ENCODE data around the gene NUP160.
"Not testable (repeated sequence)": the region's sequence is repeated elsewhere in the genome, so short reads cannot be mapped to it uniquely, and the experiment has no call there.

NUP160 gene

GRCh38 chr11:47843361-47844055, 4.6 kb downstream of the NUP160 start:
- no peaks in the 10 kb centered on the region for H3K27me3 Mint-ChIP-seq
- ATAC-seq (no peak), DNase-seq (no peak)
- no peak overlapping the region for H3K27ac Mint-ChIP-seq
- no peak overlapping the region for H3K4me3 Mint-ChIP-seq
- H3K9me3 Mint-ChIP-seq, result no peaks in the 10 kb centered on the region
- peaks cover 25% of the 10 kb centered on the region for H3K4me1 Mint-ChIP-seq

- no peak overlapping the region for H3K4me3 Mint-ChIP-seq
- ATAC-seq (no peak), DNase-seq (no peak)
- no peak overlapping the region for H3K27ac Mint-ChIP-seq
- H3K27me3 Mint-ChIP-seq, result no peaks in the 10 kb centered on the region
- H3K4me1 Mint-ChIP-seq, result peaks cover 25% of the 10 kb centered on the region
- no peaks in the 10 kb centered on the region for H3K9me3 Mint-ChIP-seq
Observed at GRCh38 chr11:47842749-47843148, 5.4 kb downstream of the NUP160 start.

GRCh38 chr11:47837929-47838328, 10.2 kb downstream of the NUP160 start:
- Mint-ChIP-seq H3K4me3 (no peak overlapping the region), H3K27ac (no peak overlapping the region), H3K4me1 (peaks cover 9% of the 10 kb centered on the region), H3K9me3 (no peaks in the 10 kb centered on the region), H3K27me3 (no peaks in the 10 kb centered on the region)
- ATAC-seq (no peak), DNase-seq (no peak)

- Mint-ChIP-seq H3K27me3 (no peaks in the 10 kb centered on the region), H3K4me1 (peaks cover 9% of the 10 kb centered on the region), H3K27ac (no peak overlapping the region), H3K4me3 (no peak overlapping the region), H3K9me3 (no peaks in the 10 kb centered on the region)
- ATAC-seq, result no peak
- no peak for DNase-seq
Observed at GRCh38 chr11:47837292-47837691, 10.9 kb downstream of the NUP160 start.

GRCh38 chr11:47830013-47830412, 18.1 kb downstream of the NUP160 start:
- not testable (repeated sequence) for ATAC-seq, H3K9me3 Mint-ChIP-seq, H3K4me3 Mint-ChIP-seq, H3K27me3 Mint-ChIP-seq, DNase-seq, H3K27ac Mint-ChIP-seq
- peaks cover 28% of the 10 kb centered on the region for H3K4me1 Mint-ChIP-seq

GRCh38 chr11:47828284-47828683, 19.9 kb downstream of the NUP160 start:
- H3K27ac Mint-ChIP-seq, result peak overlapping the region in 1 of 2 donors; percentile 54
- no peak for ATAC-seq
- H3K9me3 Mint-ChIP-seq, result no peaks in the 10 kb centered on the region
- H3K4me3 Mint-ChIP-seq, result no peak overlapping the region
- H3K27me3 Mint-ChIP-seq, result no peaks in the 10 kb centered on the region
- peaks cover 23% of the 10 kb centered on the region for H3K4me1 Mint-ChIP-seq
- DNase-seq, result no peak

- not testable (repeated sequence) for H3K27me3 Mint-ChIP-seq, H3K27ac Mint-ChIP-seq, H3K9me3 Mint-ChIP-seq
Observed at GRCh38 chr11:47822664-47823063, 25.5 kb downstream of the NUP160 start.

GRCh38 chr11:47819743-47820142, 28.4 kb downstream of the NUP160 start:
- Mint-ChIP-seq H3K4me1 (no peaks in the 10 kb centered on the region), H3K27ac (no peak overlapping the region), H3K9me3 (no peaks in the 10 kb centered on the region), H3K4me3 (no peak overlapping the region), H3K27me3 (no peaks in the 10 kb centered on the region)
- no peak for DNase-seq
- ATAC-seq, result no peak

More at GRCh38 chr11:47822664-47823063, 25.5 kb downstream of the NUP160 start:
- H3K4me1 Mint-ChIP-seq, H3K4me3 Mint-ChIP-seq, ATAC-seq, DNase-seq: not testable (repeated sequence)

- ATAC-seq, result no peak
- no peaks in the 10 kb centered on the region for H3K27me3 Mint-ChIP-seq
- DNase-seq, result no peak
- H3K9me3 Mint-ChIP-seq, result no peaks in the 10 kb centered on the region
- peaks cover 13% of the 10 kb centered on the region for H3K4me1 Mint-ChIP-seq
- no peak overlapping the region for H3K4me3 Mint-ChIP-seq
- no peak overlapping the region for H3K27ac Mint-ChIP-seq
Observed at GRCh38 chr11:47800759-47801158, 47.4 kb downstream of the NUP160 start.

GRCh38 chr11:47797633-47798032, 50.5 kb downstream of the NUP160 start:
- Mint-ChIP-seq H3K4me3 (no peak overlapping the region), H3K27me3 (no peaks in the 10 kb centered on the region), H3K4me1 (peaks cover 13% of the 10 kb centered on the region), H3K27ac (peak overlapping the region; percentile 44 to 62), H3K9me3 (no peaks in the 10 kb centered on the region)
- ATAC-seq, result peak; percentile 100
- peak; percentile 39 to 65 for DNase-seq

- H3K27me3 Mint-ChIP-seq, result no peaks in the 10 kb centered on the region
- H3K4me1 Mint-ChIP-seq, result no peaks in the 10 kb centered on the region
- no peak for DNase-seq
- no peak overlapping the region for H3K4me3 Mint-ChIP-seq
- no peak overlapping the region for H3K27ac Mint-ChIP-seq
- no peak for ATAC-seq
- H3K9me3 Mint-ChIP-seq, result no peaks in the 10 kb centered on the region
Observed at GRCh38 chr11:47791774-47792430, 56.2 kb downstream of the NUP160 start.

- not testable (repeated sequence) for H3K4me3 Mint-ChIP-seq, ATAC-seq, DNase-seq, H3K4me1 Mint-ChIP-seq, H3K27me3 Mint-ChIP-seq, H3K9me3 Mint-ChIP-seq
- peak overlapping the region in 1 of 2 donors; percentile 83 for H3K27ac Mint-ChIP-seq
Observed at GRCh38 chr11:47790017-47790416, 58.1 kb downstream of the NUP160 start.

- peak; percentile 62 for ATAC-seq
- Mint-ChIP-seq H3K4me1 (no peaks in the 10 kb centered on the region), H3K4me3 (no peak overlapping the region), H3K27me3 (no peaks in the 10 kb centered on the region), H3K9me3 (no peaks in the 10 kb centered on the region), H3K27ac (peak overlapping the region; percentile 27 to 89)
- DNase-seq, result no peak
Observed at GRCh38 chr11:47788181-47788580, 60.0 kb downstream of the NUP160 start.

GRCh38 chr11:47786373-47786772, 61.8 kb downstream of the NUP160 start:
- Mint-ChIP-seq H3K27ac (peak overlapping the region in 1 of 2 donors; percentile 23), H3K27me3 (no peaks in the 10 kb centered on the region), H3K4me3 (no peak overlapping the region), H3K4me1 (no peaks in the 10 kb centered on the region), H3K9me3 (no peaks in the 10 kb centered on the region)
- DNase-seq (no peak), ATAC-seq (no peak)

GRCh38 chr11:47784785-47785381, 63.3 kb downstream of the NUP160 start:
- ATAC-seq, result no peak
- H3K4me1 Mint-ChIP-seq, result no peaks in the 10 kb centered on the region
- H3K27me3 Mint-ChIP-seq, result no peaks in the 10 kb centered on the region
- H3K27ac Mint-ChIP-seq, result peak overlapping the region in 1 of 2 donors; percentile 33
- H3K4me3 Mint-ChIP-seq, result no peak overlapping the region
- DNase-seq, result no peak
- no peaks in the 10 kb centered on the region for H3K9me3 Mint-ChIP-seq

- H3K27ac Mint-ChIP-seq, result peak overlapping the region in 1 of 2 donors; percentile 84
- H3K27me3 Mint-ChIP-seq, result no peaks in the 10 kb centered on the region
- H3K9me3 Mint-ChIP-seq, result no peaks in the 10 kb centered on the region
- no peak overlapping the region for H3K4me3 Mint-ChIP-seq
- DNase-seq (no peak), ATAC-seq (no peak)
- no peaks in the 10 kb centered on the region for H3K4me1 Mint-ChIP-seq
Observed at GRCh38 chr11:47783087-47783610, 65.0 kb downstream of the NUP160 start.

Measured in stimulated activated naive CD8-positive, alpha-beta T cell treated with anti-CD3 and anti-CD28 coated beads, Interleukin-15, amount 100 ng/mL, for 72 hours (primary cell).